GM21723 (cell line): ENCODE results near the gene SBNO2.

Experiments used
- ATAC-seq: cut with Tn5 transposase; IDR thresholded peaks from one replicate; pipeline ENCODE4 v1.9.1; 2021; ENCODE audit warnings: mild to moderate bottlenecking, moderate library complexity; ENCODE audit not compliant: unreplicated experiment

Gene SBNO2

DNA sequence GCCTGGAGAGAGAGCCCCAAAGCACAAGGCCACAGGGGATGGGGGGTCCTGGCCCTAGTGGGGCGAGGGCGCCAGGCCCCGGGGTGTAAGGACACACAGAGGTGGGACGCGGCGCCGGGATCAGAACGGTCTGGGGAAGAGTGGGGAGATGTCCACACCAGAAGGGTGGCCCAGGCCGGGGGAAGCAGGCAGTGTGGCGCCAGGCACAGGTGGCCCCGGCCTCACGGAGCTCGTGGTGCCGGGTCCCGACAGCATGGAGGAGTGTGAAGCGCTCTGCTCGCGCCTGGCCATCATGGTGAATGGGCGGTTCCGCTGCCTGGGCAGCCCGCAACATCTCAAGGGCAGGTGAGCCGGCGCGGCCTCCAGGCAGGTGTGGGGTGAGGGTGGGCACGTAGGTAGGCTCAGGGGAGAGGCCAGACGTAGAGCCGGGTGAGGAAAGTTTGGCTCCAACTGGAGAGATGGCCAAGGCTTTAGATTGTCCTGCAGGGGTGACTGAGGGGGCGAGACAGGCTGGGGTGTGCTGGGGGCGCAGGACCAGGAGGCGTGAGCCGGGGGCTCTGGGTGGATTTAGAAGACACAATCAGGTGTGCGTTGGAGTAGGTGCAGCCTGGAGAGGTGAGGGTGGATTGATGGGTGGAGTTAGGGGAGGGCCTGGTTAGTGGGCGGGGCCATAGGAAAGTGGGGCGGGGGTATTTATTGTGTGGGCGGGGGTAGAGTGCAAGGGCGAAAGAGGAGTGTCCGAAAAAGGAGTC lies 110.0 kb downstream of the SBNO2 start:
- no peak for ATAC-seq

DNA sequence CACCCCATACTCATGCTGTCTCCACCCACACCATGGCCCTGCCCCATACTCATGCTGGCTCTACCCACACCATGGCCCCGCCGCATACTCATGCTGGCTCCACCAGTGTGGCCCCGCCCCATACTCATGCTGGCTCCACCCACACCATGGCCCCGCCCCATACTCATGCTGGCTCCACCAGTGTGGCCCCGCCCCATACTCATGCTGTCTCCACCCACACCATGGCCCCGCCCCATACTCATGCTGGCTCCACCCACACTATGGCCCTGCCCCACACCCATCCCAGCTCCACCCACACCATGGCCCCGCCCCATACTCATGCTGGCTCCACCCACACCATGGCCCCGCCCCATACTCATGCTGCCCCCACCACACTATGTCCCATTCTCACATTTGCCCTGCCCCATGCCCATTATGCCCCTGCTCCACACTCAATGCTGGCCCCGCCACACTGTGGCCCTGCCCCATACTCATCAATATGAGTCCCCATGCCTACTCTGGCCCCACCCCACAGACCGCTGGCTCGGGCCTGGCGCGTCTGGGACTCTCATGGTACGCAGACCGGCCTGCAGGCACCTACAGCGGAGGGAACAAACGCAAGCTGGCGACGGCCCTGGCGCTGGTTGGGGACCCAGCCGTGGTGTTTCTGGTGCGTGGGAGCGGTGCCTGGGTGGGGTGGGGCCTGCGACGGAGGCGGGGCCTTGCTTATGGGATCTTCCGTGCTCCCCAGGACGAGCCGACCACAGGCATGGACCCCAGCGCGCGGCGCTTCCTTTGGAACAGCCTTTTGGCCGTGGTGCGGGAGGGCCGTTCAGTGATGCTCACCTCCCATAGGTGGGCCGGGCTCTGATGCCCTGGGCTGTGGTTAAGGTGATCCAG lies 110.8 kb downstream of the SBNO2 start:
- no peak for ATAC-seq

DNA sequence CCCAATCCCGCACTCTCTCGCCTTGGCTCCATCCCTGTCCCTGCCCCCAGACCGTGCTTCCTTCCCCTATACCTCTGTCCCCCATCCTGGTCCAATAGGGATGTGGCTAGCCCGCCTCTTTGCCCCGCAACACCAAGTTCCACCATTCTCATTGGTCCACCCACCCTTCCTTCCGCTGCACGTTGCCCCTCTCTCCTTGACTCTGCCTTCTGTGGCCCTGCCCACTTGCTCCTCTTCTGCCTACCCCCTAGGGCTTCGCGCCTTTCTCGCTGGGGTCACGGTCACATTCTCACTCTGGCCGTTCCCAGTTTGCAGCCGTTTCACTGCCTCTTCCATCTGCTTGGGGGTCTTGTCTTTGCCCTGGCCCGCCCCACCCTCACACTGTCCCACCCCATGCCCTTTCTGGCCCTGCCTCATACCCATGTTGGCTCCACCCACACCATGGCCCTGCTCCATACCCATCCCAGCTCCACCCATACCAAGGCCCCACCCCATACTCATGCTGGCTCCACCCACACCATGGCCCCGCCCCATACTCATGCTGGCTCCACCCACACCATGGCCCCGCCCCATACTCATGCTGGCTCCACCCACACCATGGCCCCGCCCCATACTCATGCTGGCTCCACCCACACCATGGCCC lies 111.6 kb downstream of the SBNO2 start:
- no peak for ATAC-seq

DNA sequence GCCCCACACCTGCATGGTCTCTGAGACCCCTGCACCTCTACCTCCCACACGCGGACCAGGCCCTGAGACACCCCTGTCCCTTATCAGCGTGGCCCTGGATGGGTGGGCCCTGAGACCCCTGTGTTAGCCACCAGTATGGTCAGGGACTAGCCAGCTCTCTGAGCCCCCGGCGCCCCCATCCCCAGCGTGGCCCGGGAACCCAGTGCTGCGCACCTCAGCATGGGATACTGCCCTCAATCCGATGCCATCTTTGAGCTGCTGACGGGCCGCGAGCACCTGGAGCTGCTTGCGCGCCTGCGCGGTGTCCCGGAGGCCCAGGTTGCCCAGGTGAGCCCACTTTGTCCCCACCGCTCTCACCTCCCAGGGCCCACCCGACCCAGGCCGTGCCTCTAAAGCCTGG lies 112.1 kb downstream of the SBNO2 start:
- no peak for ATAC-seq

DNA sequence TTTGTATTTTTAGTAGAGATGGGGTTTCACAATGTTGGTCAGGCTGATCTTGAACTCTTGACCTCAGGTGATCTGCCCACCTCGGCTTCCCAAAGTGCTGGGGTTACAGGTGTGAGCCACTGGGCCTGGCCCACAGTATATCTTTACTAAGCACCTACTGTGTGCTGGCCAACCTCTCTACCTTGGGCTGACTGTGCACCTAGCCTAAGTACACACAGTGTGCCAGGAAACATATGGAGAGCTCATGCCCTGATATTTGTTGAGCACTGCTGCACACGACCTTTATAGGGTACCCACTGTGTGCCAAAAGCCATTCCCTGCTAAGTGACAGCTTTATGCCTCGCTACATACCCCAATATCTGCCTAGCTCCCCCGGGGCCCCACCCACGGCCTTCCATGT lies 113.4 kb downstream of the SBNO2 start:
- no peak for ATAC-seq

DNA sequence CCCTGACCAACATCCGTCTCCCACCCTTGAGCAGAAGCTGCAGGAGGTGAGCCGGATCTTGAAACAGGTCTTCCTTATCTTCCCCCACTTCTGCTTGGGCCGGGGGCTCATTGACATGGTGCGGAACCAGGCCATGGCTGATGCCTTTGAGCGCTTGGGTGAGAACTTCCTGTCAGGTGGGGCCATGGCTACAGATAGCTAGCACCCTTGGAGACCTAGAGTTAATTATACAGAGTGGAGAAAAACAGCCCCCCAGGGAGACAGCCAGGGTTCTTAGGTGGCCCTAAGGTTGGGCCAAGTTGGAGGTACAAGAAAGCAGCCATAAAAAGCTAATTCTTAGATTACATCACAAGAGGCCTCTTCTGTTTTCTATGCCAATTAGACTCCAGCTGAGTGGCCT lies 116.0 kb downstream of the SBNO2 start:
- ATAC-seq, result no peak
